Smooth muscle cell of the brain vasculature (primary cell): ENCODE measurements around the gene TNNT1.
"Not testable (repeated sequence)": the region's sequence is repeated elsewhere in the genome, so short reads cannot be mapped to it uniquely, and the experiment has no call there.

Experiments
- DNase-seq: peaks from one replicate; pipeline ENCODE4 v3.0.0-alpha.2; 2012; ENCODE audit warnings: low read depth, low spot score

Gene TNNT1

GRCh38 chr19:55109527-55110291, 39.3 kb downstream of the TNNT1 start:
- DNase-seq, result no peak

- not testable (repeated sequence) for DNase-seq
Observed at GRCh38 chr19:55107252-55107651, 41.8 kb downstream of the TNNT1 start.

- DNase-seq, result no peak
Observed at GRCh38 chr19:55106591-55106990, 42.4 kb downstream of the TNNT1 start.

- DNase-seq, result no peak
Observed at GRCh38 chr19:55105237-55105636, 43.8 kb downstream of the TNNT1 start.

GRCh38 chr19:55103190-55103589, 45.8 kb downstream of the TNNT1 start:
- DNase-seq, result no peak

GRCh38 chr19:55101261-55101660, 47.7 kb downstream of the TNNT1 start:
- DNase-seq, result no peak

- no peak for DNase-seq
Observed at GRCh38 chr19:55099557-55100506, 49.2 kb downstream of the TNNT1 start.

- DNase-seq, result no peak
Observed at GRCh38 chr19:55098716-55099556, 50.1 kb downstream of the TNNT1 start.

- no peak for DNase-seq
Observed at GRCh38 chr19:55097864-55098715, 50.9 kb downstream of the TNNT1 start.

- no peak for DNase-seq
Observed at GRCh38 chr19:55096061-55096701, 52.8 kb downstream of the TNNT1 start.

- DNase-seq, result no peak
Observed at GRCh38 chr19:55095260-55096060, 53.5 kb downstream of the TNNT1 start.

- no peak for DNase-seq
Observed at GRCh38 chr19:55094456-55095259, 54.3 kb downstream of the TNNT1 start.

GRCh38 chr19:55092423-55093318, 56.3 kb downstream of the TNNT1 start:
- no peak for DNase-seq

- no peak for DNase-seq
Observed at GRCh38 chr19:55091955-55092354, 57.1 kb downstream of the TNNT1 start.

GRCh38 chr19:55091126-55091910, 57.7 kb downstream of the TNNT1 start:
- no peak for DNase-seq

- no peak for DNase-seq
Observed at GRCh38 chr19:55090564-55090963, 58.4 kb downstream of the TNNT1 start.
